HFF-Myc (cell line): ENCODE results near the gene MACROH2A1.

Source experiments
- DNase-seq: peaks from one replicate; pipeline ENCODE4 v3.0.0-alpha.2; 2011; ENCODE audit warnings: low read depth; ENCODE audit errors: extremely low read depth
- H3K4me3 ChIP-seq: replicated peaks from 2 replicates; pipeline ENCODE4 v1.5.1; 2011; ENCODE audit warnings: low read depth, mild to moderate bottlenecking, control low read depth, low read length
- TF ChIP-seq, protein P1 (sequence below): IDR thresholded peaks from 2 replicates; pipeline ENCODE4 v1.5.1; 2012; ENCODE audit warnings: mild to moderate bottlenecking, low read depth, low read length, control low read depth; ENCODE audit errors: missing control alignments

Gene MACROH2A1

DNA sequence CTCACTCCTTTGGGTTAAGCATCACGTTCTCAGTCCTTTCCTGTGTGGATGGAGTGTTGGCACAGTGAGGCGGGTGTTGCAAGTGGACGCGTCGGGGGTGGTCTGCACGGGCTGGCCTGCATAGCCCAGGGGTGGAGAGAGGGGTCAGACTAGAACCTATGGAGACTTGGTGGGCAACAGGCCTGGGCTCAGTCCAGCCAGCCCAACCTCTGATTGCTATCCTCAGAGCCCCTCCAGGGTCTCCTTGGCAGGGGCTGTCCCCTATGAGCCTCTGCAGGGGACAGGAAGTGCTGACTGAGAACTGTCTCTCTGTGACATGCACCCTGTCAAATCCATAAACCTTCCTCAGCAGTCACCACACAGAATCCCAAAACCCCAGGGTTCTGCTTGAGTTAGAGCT lies 45.9 kb upstream of the MACROH2A1 start:
- no peak for DNase-seq
- H3K4me3 ChIP-seq, result no peak overlapping the region
- TF ChIP-seq, protein P1, sequence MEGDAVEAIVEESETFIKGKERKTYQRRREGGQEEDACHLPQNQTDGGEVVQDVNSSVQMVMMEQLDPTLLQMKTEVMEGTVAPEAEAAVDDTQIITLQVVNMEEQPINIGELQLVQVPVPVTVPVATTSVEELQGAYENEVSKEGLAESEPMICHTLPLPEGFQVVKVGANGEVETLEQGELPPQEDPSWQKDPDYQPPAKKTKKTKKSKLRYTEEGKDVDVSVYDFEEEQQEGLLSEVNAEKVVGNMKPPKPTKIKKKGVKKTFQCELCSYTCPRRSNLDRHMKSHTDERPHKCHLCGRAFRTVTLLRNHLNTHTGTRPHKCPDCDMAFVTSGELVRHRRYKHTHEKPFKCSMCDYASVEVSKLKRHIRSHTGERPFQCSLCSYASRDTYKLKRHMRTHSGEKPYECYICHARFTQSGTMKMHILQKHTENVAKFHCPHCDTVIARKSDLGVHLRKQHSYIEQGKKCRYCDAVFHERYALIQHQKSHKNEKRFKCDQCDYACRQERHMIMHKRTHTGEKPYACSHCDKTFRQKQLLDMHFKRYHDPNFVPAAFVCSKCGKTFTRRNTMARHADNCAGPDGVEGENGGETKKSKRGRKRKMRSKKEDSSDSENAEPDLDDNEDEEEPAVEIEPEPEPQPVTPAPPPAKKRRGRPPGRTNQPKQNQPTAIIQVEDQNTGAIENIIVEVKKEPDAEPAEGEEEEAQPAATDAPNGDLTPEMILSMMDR, result no peak

GRCh38 chr5:135444360-135444759 lies 45.3 kb upstream of the MACROH2A1 start:
- no peak for DNase-seq
- H3K4me3 ChIP-seq, result no peak overlapping the region
- TF ChIP-seq, protein P1, result no peak

GRCh38 chr5:135443161-135443960 lies 44.3 kb upstream of the MACROH2A1 start:
- DNase-seq, result no peak
- TF ChIP-seq, protein P1, result no peak

DNA sequence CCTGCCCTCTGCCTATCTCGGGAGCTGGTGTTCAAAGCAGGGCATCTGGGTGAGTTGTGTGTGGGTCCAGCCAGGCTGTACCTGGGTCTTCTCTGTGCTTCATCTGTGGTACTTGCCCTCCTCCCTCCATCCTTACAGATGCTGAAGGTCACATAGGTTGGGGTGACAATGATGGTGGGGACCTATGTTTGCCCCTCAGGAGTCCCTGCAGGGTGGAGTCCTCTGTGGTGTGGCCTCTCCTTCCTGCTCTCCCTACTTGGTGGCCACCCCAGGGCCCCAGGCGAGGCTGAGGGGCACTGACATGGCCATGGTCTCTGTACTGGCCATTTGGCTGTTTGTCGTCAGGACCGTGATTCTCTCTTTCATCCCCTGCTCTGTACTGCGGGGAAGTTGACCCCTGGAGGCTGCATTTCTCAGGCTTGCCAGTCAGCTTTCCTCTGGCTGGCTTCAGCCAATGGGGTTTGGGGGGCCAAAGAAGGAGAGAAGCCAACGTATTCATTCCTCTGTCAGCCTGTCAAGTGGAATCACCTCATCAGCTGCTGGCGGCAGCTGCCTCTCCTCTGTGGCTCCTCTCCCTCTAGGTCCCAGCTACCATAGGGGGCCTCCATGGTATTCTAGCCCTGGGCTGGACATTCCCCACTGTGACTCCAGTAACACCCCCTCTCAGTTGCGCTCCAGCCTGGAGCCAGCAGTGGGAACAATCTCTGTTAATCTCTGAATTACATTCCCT lies 43.6 kb upstream of the MACROH2A1 start:
- H3K4me3 ChIP-seq, result no peak overlapping the region
- no peak for DNase-seq
- TF ChIP-seq, protein P1, result no peak

More at GRCh38 chr5:135443161-135443960, 44.3 kb upstream of the MACROH2A1 start:
- H3K4me3 ChIP-seq, result no peak overlapping the region

DNA sequence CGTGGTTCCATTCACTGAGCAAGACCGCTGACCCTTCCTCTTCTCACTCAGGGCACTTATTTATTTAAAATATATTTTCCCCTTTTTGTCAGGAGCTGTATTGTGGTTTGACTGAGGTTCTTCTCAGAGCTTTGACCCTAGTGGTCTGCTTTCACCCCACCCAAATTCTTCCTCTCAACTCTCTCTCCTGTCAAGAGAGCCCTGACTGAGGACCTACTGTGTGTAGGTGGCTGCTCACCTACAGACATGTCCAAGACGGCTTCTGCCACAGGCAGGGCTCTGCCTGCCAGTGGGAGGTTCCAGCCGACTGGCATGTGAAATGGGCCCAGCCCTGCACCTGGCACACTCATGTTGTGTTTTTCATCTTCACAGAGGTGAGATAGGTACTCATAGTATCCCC lies 42.9 kb upstream of the MACROH2A1 start:
- TF ChIP-seq, protein P1, result no peak
- no peak overlapping the region for H3K4me3 ChIP-seq
- DNase-seq, result no peak

DNA sequence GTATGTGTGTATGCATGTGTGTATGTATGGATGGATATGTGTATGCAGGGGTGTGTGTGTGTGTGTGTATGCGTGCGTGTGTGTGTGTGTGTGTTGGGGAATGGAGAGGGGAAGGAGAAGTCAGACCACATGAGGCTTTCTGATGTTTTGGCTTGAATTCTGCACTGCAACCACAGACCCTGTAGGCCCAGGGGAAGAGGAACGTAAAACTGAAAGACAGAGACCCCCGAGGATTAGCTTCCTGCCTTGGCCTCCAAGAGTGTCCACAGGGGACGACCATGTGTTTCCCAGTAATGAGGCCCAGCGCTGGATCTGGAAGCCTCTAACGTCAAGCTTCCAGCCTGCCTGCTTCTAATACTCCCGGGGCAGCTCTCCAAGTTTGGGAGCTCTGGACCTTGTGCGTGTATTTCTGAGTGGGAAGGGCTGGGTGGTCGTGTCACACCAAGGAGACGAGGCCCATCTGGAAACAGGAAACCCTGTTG lies 42.4 kb upstream of the MACROH2A1 start:
- no peak overlapping the region for H3K4me3 ChIP-seq
- no peak for DNase-seq

More for the DNA sequence above, 42.4 kb upstream of the MACROH2A1 start:
- TF ChIP-seq, protein P1, result no peak
